ENCODE measurements around the gene C4BPB.

The C4BPB gene

GRCh38 chr1:207060596-207060995, 28.1 kb upstream of the C4BPB start:
- no peak for DNase-seq

GRCh38 chr1:207062058-207062457, 26.6 kb upstream of the C4BPB start:
- DNase-seq: no peak

GRCh38 chr1:207063014-207063413, 25.6 kb upstream of the C4BPB start:
- no peak for DNase-seq

GRCh38 chr1:207064561-207064960, 24.1 kb upstream of the C4BPB start:
- DNase-seq: no peak

- no peak for DNase-seq
Observed at GRCh38 chr1:207067185-207067584, 21.5 kb upstream of the C4BPB start.

- DNase-seq: no peak
Observed at GRCh38 chr1:207067665-207068064, 21.0 kb upstream of the C4BPB start.

GRCh38 chr1:207069061-207069460, 19.6 kb upstream of the C4BPB start:
- DNase-seq: peak in 1 of 2 donors; percentile 6

- DNase-seq: no peak
Observed at GRCh38 chr1:207069858-207070506, 18.7 kb upstream of the C4BPB start.

- no peak for DNase-seq
Observed at GRCh38 chr1:207070811-207071210, 17.8 kb upstream of the C4BPB start.

- DNase-seq: no peak
Observed at GRCh38 chr1:207071426-207071825, 17.2 kb upstream of the C4BPB start.

GRCh38 chr1:207072233-207072632, 16.4 kb upstream of the C4BPB start:
- DNase-seq: no peak

- DNase-seq: no peak
Observed at GRCh38 chr1:207073906-207074820, 14.5 kb upstream of the C4BPB start.

- no peak for DNase-seq
Observed at GRCh38 chr1:207076181-207076955, 12.3 kb upstream of the C4BPB start.

GRCh38 chr1:207077012-207077411, 11.6 kb upstream of the C4BPB start:
- DNase-seq: no peak

GRCh38 chr1:207077470-207078377, 10.9 kb upstream of the C4BPB start:
- peak; percentile 70 to 95 for DNase-seq

- DNase-seq: no peak
Observed at GRCh38 chr1:207078578-207079132, 10.0 kb upstream of the C4BPB start.

- DNase-seq: no peak
Observed at GRCh38 chr1:207079706-207080241, 8.9 kb upstream of the C4BPB start.

GRCh38 chr1:207081088-207081487, 7.6 kb upstream of the C4BPB start:
- no peak for DNase-seq

- no peak for DNase-seq
Observed at GRCh38 chr1:207081806-207082205, 6.9 kb upstream of the C4BPB start.

- DNase-seq: no peak
Observed at GRCh38 chr1:207084232-207084631, 4.4 kb upstream of the C4BPB start.

- peak; percentile 65 to 71 for DNase-seq
Observed at GRCh38 chr1:207084701-207085180, 3.9 kb upstream of the C4BPB start.

GRCh38 chr1:207085887-207086286, 2.8 kb upstream of the C4BPB start:
- DNase-seq: no peak
